Suppressor macrophage treated with lipopolysaccharide for 1 hour (primary cell): ENCODE measurements around the gene RAD51C.
"Not testable (repeated sequence)": the region's sequence is repeated elsewhere in the genome, so short reads cannot be mapped to it uniquely, and the experiment has no call there.

Experiments
- DNase-seq, 3 donors: peaks; one replicate each; pipeline ENCODE4 v3.0.0-alpha.2; 2020 to 2022

Gene RAD51C

DNA sequence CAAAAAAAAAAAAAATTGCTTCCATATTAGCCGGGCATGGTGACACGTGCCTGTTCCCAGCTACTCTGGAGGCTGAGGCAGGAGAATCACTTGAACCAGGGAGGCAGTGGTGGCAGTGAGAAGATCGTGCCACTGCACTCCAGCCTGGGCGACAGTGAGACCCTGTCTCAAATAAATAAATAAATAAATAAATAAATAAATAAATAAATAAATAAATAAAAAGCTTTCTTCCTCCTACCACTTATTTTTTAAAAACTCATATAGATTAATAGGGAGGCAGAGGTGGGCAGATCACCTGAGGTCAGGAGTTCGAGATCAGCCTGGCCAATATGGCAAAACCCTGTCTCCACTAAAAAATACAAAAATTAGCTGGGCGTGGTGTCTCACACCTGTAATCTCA, 7.9 kb upstream of the RAD51C start:
- not testable (repeated sequence) for DNase-seq

DNA sequence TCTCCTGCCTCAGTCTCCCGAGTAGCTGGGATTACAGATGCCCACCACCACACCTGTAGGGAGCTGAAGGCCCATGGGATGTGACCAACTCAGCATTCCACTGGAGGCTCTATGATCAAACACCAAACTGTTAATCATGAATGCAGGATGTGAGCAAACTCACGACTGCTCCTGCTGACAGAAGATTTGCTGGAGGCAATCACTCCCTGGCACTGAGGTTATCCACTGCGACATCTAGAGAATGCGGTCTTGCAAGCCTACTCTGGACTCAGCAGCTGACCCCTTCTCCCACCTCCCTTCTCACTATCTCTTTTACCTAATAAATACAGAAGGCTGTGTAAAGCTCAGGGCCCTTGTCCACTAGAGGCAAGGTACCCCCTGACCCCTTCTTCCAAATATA, 5.4 kb upstream of the RAD51C start:
- DNase-seq: no peak

DNA sequence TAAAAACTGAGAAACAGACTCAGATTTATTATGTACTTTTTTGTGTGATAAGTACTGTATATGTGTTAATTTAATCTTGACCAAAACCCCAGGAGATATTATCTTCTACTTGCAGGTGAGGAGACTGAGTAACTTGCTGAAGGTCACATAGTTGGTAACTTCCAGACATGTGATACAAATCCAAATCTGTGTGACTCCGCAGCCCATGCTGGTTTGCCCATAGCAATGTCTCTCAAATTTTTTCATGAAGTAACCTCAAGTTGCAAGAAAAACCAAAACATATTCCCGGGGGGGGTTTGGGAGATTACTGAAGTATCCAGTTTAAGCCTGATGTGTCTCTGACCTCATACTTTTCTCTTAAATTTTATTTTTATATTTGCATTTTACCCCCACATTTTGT, 3.9 kb upstream of the RAD51C start:
- no peak for DNase-seq

DNA sequence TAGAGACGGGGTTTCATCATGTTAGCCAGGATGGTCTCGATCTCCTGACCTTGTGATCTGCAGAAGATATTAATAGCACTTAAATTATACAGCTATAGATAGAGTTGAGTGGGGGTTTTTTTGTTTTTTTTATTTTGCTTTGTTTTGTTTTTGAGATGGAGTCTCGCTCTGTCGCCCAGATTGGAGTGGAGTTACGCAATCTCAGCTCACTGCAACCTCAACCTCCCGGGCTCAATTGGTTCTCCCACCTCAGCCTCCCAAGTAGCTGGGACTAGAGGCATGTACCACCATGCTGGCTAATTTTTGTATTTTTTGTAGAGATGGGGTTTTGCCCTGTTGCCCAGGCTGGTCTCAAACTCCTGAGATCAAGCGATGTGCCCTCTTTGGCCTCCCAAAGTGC, 2.4 kb upstream of the RAD51C start:
- not testable (repeated sequence) for DNase-seq

DNA sequence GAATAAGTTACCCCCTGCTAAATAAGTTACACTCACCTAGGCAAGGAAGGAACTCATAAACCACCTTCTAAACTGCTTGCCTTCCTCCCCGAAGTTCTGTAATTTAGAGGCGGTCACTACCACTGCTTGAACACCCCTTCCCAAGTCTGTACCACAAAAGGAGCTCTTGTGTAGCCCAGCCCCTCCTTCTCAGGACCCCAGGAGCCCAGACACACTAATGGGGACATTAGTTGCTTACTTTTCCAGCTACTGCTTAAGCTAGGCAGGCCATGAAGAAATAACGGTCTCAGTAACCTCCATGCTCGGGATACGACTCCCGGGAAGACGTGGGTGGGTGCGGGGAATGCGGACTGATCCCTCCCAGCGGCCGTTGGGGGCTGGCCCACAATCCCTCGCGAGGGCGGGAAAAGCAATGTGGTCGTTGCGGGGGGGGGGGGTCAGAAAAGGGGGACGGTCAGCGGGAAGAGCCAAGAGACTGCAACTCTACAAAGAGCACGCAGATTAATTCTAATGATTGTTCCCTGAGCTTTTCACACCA, 632 bp upstream of the RAD51C start, which contains the start of gene TEX14:
Gene TEX14 (minus strand): TSS at position 345 of the 538 bp plus-strand sequence. CDS start 40,044 bp downstream, outside the sequence.
- no peak for DNase-seq

DNA sequence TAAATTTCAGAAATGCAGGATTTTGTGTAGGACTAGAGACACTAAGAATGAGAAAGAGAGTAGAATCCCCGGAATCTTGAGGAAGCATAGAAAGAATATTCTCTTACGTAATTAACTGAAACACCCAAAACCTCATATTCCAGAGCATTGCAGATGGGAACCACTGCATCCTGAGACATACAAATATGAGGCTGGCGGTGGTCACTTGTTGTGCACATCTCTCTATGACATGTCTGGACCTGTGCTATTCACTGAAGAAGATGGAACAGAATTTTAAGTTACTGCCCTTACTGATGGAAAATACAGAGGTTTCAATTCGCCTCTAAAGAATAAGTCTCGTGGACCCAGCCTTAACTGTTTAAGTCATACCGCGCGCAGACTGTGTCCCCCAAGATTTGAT, 806 bp downstream of the RAD51C start:
- peak in 2 of 3 donors; percentile 14 to 22 for DNase-seq

DNA sequence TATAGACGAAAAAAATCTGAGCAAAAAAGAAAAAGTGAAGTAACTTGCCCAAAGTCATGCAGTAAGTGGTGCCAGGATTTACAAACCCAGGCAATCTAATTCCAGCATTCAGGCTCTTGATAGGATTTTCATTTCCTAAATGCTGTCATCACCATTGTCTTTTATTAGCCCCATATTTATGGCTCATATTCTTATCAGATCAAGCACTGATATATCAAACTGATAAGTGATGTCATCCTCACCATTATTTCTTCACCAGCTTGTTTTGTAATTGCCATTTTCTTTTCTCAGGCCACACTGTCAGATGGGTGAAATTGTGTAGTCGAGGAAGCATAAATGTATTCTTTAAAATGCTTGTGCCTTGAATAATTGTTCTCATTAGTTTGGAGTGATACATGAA, 1.3 kb downstream of the RAD51C start:
- DNase-seq: no peak

DNA sequence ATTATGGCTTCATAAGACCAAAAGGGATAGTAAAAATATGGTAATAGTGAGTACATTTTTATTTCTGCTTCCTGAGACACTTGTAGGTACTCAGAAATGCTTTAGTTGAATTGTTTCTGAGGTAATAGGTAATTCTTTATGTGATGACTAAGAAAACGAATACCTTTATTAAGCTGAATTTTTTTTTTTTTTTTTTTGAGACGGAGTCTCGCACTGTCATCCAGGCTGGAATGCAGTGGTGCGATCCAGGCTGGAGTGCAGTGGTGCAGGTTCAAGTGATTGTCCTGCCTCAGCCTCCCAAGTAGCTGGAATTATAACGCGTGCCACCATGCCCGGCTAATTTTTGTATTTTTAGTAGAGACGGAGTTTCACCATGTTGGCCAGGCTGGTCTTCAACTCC, 1.9 kb downstream of the RAD51C start:
- DNase-seq: no peak

DNA sequence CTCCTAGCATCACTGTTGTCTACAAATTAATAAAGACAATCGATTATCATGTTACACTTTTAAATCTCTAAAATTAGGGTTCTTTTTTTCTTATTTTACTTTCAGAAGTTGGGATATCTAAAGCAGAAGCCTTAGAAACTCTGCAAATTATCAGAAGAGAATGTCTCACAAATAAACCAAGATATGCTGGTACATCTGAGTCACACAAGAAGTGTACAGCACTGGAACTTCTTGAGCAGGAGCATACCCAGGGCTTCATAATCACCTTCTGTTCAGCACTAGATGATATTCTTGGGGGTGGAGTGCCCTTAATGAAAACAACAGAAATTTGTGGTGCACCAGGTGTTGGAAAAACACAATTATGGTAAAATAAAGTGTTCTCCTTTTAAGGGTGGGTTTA, 2.4 kb downstream of the RAD51C start:
- DNase-seq: no peak

DNA sequence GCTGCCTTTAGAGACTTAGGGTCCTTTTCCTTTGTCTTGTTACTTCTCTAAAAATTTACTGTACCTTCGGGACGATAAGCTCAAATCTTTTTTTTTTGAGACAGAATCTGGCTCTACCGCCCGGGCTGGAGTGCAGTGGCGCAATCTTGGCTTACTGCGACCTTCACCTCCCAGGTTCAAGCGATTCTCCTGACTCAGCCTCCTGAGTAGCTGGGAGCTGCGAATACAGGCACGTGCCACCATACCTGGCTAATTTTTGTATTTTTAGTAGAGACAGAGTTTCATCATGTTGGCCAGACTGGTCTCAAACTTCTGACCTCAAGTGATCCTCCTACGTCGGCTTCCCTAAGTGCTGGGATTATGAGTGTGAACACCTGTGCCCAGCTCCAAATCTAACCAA, 7.4 kb downstream of the RAD51C start:
- no peak for DNase-seq

DNA sequence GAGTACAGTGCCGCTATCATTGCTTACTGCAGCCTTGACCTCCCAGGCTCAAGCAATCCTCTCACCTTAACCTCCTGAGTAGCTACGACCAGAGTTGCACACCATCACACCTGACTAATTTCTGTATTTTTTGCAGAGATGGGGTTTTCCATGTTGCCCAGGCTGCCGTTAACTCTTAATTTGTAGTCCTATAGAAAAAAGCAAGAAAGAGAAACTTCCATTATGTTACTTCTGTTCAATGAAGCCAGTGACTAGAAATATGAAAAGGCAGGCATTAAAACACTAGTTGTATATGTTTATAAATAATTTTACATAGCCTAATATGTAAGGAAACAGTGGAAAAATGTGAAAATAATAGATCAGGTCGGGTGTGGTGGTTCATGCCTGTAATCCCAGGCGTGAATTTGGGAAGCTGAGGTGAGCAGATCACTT, 9.7 kb downstream of the RAD51C start:
- DNase-seq: no peak

DNA sequence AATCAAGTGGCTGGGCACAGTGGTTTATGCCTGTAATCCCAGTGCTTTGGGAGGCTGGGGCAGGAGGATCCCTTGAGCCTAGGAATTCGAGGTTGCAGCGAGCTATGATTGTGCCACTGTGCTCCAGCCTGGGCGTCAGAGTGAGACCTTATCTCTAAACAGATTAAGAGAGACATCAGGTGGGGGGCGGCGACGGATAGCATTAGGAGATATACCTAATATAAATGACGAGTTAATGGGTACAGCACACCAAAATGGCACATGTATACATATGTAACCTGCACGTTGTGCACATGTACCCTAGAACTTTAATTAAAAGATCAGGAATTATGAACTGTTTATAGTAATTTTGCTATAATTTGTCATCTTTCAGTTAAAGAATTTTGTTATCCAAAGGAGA, 10.3 kb downstream of the RAD51C start:
- no peak for DNase-seq

DNA sequence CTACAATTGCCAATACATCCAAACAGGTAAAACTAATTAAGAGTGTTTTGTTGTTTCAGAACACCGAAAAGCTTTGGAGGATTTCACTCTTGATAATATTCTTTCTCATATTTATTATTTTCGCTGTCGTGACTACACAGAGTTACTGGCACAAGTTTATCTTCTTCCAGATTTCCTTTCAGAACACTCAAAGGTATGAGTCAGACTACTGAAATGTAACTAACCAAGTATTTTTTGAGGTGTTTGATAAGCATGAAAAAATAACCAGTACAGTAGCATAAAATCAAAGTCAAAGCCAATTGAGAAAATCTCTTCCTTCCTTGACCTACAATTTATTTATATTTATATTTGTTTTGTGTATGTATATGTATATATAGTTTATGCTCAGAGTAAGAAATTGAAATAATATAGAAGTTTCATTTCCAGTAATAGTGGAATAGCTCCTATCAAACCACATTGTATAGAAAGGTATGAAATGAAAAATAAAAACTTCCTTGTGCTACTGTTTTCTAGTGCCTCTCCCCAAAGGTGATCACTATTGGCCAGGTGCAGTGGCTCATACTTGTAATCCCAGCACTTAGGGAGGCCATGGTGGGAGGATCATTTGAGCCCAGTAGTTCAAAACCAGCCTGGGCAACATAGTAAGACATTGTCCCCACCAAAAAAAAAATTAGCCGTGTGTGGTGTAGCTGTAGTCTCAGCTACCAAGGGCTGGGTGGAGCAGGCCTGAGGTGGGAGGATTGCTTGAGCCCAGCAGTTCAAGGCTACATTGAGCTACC, 10.9 kb downstream of the RAD51C start:
- DNase-seq: no peak

DNA sequence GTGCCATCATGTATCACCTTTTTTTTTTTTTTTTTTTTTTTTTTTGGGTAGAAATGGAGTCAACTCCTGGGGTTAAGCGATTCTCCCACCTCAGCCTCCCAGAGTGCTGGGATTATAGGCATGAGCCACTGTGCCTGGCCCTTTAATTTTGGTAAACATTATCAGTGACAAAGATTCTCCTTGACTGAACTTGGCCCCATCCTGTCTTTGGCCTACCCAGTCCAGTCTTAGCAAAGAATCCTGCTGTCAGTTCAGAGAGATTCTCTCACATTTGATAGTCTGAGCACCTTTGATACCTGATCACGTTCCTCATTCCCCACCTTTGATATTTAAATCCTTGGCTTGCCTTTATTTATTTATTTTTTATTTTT, 11.5 kb downstream of the RAD51C start:
- no peak for DNase-seq

DNA sequence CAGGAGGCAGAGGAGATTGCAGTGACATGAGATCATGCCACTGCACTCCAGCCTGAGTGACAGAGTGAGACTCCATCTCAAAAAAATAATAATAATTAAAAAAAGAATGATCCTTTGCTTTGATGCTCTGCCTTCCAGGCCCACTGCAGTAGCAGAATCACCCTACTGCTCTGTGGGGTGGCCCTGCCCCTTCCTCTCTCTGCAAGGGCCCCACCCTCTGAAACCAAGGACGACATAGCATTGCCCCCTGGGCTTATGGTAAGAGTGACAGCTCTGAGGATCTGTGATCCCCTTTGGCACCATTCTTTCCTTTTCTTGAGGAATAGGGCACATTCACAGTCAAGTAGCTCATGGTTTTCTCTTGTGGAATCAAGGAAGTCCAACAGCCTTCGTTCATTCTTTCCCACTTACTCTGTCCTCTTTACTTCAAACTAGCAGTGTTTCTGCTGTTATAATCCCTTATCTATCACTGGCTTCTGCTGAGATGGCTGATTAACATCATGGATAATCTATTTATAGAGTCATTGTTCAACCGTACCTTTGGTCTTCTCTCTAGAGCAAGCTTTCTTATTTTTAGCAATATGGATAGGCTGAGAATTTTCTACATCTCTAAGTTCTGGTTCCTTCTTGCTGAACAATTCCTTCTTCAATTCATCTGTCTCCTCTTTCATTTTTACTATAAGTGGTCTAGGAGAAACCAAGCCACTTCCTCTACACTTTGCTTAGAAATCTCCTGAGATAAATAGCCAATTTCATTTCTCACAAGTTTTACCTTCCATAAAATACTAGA, 14.1 kb downstream of the RAD51C start:
- no peak for DNase-seq

DNA sequence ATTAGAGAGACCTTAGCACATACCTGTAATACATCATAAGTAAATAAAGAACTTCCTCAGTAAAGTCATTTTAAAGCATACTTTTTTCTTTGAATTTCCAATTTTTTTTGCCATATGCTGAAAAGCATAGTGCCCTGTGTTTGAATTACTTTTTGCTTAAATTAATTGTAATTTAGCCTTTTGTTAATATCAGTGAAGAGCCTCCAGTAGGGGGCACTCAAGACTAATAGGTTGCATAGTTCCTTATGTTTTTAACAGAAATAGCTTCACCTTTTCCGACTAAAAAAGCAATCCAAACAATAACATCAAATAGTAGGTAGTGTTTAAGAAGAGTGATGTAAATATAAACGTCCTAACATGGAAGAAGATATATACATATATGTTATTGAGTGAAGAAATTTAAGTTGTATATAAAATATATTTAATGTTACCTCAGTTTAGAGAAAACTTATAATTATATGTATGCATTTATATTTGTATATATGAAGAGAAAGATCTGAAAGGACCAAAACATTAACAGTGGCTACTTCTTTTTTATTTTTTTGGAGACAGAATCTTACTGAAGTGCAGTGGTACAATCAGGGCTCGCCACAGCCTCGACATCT, 18.6 kb downstream of the RAD51C start:
- peak; percentile 84 to 91 (median 89) for DNase-seq

DNA sequence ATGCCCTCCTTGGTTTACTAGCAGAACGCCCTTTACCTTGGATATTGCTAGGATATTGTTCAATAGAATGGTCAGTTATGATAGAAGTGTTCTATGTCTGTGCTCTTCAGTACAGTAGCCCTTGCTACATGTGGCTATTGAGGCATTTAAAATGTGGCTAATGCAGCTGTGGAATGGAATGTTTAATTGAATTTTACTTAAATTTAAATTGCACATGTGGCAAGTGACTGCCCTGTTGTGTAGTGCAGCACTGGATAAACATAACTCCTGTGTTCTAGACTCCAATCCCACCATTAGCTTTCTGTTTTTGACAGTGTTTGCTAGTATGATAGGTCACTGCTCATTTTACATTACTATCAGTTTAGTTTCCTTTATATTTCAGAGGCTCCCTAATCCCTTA, 29.9 kb downstream of the RAD51C start:
- DNase-seq: no peak

DNA sequence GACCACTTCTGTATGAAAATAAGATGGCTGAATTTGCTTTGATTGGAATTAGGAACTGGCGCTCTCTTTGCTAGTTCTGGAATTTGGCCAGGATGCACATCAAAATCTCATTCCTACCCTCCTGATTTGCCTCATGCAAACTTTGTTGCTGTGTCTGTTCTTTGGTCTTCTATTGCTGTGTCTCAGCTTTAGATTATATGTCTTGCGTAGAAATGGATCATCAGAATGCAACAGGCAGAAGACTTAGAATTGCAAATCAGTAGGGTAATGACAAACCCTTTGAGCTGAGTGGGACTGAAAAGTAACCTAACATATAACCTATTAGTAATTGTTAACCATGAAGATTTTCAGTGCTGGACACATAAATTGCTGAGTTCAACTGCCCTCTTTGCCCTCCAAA, 30.3 kb downstream of the RAD51C start:
- DNase-seq: no peak

DNA sequence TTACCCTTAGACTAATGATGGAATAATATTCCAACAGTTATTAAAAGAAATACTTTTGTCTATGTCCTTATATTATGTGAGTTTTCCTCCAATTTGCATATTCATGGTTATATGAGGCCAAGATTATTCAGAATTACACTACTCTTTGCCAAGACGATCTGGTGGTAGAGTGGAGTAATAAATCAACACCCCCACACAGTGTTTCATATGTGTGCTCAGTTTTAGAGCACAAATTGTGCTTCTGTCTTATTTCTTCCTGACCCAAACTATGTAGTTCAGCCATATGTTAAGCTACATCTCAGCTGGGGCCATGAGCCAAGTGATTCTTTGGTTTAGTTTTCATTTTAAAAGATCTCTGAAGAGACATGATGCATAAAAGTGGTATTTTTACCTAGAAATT, 36.4 kb downstream of the RAD51C start:
- DNase-seq: no peak

DNA sequence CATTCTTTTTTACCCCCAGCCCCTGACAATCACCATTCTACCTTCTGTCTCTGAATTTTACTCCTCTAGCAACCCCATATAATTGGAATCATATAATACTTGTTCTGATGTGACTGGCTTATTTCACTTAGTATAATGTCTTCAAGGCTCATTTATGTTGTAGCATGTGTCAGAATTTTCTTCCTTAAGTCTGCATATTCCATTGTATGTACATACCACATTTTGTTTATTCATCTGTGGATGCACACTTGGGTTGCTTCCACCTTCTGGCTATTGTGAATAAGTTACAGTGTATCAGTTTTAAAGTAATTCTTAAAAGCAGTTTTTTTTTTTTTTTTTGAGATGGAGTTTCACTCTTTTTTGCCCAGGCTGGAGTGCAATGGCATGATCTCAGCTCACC, 38.5 kb downstream of the RAD51C start:
- DNase-seq: no peak

DNA sequence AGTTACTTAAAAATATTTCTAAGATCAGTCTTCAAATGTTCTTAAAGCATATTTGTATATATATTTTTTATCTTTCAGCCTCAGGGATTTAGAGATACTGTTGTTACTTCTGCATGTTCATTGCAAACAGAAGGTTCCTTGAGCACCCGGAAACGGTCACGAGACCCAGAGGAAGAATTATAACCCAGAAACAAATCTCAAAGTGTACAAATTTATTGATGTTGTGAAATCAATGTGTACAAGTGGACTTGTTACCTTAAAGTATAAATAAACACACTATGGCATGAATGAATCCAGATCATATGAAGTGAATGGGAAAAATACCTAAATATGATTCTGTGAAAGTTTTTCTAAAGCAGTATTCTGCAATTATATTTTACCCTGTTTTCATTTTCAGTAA, 41.6 kb downstream of the RAD51C start:
- DNase-seq: no peak

DNA sequence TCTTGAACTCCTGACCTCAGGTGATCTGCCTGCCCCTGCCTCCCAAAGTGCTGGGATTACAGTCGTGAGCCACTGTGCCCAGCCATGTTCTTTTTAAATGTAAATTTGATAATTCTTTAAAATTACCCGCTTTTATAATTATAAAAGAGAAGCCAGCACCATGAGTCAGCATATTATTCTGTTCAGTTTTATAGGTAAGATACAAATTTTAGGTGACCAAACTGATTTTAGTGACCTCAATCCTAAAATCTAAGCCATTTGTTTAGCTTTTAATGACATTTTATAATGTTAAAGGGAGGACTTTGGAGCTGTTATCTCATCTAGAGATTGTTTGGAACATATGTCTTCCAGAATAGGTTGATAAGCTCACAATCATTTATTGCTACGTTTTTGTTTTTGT, 42.4 kb downstream of the RAD51C start:
- DNase-seq: no peak

DNA sequence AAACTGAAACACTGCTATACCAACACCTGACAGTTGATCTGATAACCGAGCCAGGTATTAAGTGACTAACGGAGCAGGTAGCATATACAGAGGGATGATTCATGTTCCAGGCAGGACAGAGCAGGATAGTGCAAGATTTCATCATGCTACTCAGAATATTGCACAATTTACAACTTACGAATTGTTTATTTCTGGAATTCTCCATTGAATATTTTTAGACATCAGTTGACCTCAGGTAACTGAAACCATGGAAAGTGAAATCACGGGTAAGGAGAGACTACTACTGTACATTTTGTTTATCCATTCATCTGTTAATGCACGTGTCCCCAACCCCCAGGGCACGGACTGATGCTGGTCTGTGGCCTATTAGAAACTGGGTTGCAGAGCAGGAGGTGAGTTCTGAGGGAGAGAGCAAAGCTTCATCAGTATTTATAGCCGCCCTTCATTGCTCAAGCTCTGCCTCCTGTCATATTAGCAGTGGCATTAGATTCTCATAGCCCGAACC, 48.8 kb downstream of the RAD51C start:
- DNase-seq: no peak
